GM12878 (cell line): ENCODE results near the gene MCM9.

Experiments
- BCL11A ChIP-seq: IDR thresholded peaks from 2 replicates; pipeline ENCODE4 v1.6.1; 2011; ENCODE audit warnings: low read depth, low read length
- JUNB ChIP-seq: IDR thresholded peaks from 2 replicates; pipeline ENCODE4 v1.6.1; 2016; ENCODE audit warnings: antibody characterized with exemption, mild to moderate bottlenecking
- JUND ChIP-seq: IDR thresholded peaks from 2 replicates; pipeline ENCODE4 v1.6.1; 2012; ENCODE audit warnings: low read depth, mild to moderate bottlenecking, low read length, improper control_type of control experiment, moderate library complexity
- MYC ChIP-seq: IDR thresholded peaks from 2 replicates; pipeline ENCODE4 v1.6.1; 2011; ENCODE audit warnings: mild to moderate bottlenecking, low read length, moderate library complexity, inconsistent platforms; ENCODE audit not compliant: insufficient read depth, insufficient replicate concordance, insufficient read length, severe bottlenecking
- NFIC ChIP-seq: IDR thresholded peaks from 2 replicates; pipeline ENCODE4 v1.6.1; 2012; ENCODE audit warnings: low read depth, mild to moderate bottlenecking, inconsistent platforms, low read length, moderate library complexity
- POLR2AphosphoS2 ChIP-seq: IDR thresholded peaks from 2 replicates; pipeline ENCODE4 v1.6.1; 2011; ENCODE audit warnings: low read depth, mild to moderate bottlenecking, low read length, improper control_type of control experiment, moderate library complexity
- POU2F2 ChIP-seq: IDR thresholded peaks from 3 replicates; pipeline ENCODE4 v1.6.1; 2011; ENCODE audit warnings: low read depth, mild to moderate bottlenecking, low read length, borderline replicate concordance
- RCOR1 ChIP-seq: conservative IDR thresholded peaks from 2 replicates; pipeline ENCODE4 v1.6.1; 2012; ENCODE audit warnings: low read depth, low read length, improper control_type of control experiment
- TBL1XR1 ChIP-seq: IDR thresholded peaks from 2 replicates; pipeline ENCODE4 v1.6.1; 2012; ENCODE audit warnings: low read depth, low read length, improper control_type of control experiment
- TCF7 ChIP-seq: IDR thresholded peaks from 2 replicates; pipeline ENCODE4 v1.6.1; 2014; ENCODE audit warnings: antibody characterized with exemption, borderline replicate concordance
- ZBTB40 ChIP-seq: fragments of 450-650 bp; IDR thresholded peaks from 2 replicates; pipeline ENCODE4 v1.6.1; 2016; ENCODE audit warnings: mild to moderate bottlenecking, moderate library complexity, borderline replicate concordance
- TF ChIP-seq, protein P1 (sequence below), 3 experiments: IDR thresholded peaks in 2 of 3; conservative IDR thresholded peaks in 1 of 3; 2 replicates each; pipeline ENCODE4 v1.5.1; 2011; ENCODE audit warnings: low read depth in 3 of 3, low read length in 3 of 3, mild to moderate bottlenecking in 3 of 3, control low read depth in 2 of 3, moderate library complexity in 2 of 3, inconsistent platforms in 1 of 3, mixed read lengths in 1 of 3; ENCODE audit not compliant: control insufficient read depth in 2 of 3, insufficient read depth in 1 of 3; ENCODE audit errors: extremely low read depth in 1 of 3

DNA sequence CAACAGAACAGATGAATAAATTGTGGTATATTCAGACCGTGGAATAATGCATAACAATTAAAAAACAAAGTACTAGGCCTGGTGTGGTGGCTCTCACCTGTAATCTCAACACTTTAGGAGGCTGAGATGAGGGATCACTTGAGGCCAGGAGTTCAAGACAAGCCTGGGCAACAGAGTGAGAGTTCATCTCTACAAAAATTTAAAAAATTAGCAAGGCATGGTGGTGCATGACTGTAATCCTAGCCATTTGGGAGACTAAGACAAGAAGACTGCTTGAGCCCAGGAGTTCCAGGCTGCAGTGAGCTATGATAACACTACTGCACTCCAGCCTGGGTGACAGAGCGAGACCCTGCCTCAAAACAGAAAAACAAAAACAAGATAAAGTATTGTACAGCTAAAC lies 57.2 kb downstream of the MCM9 start:
- TF ChIP-seq TBL1XR1 (no peak), MYC (no peak), POLR2AphosphoS2 (no peak), ZBTB40 (no peak), NFIC (no peak), BCL11A (no peak), POU2F2 (no peak), JUND (no peak), JUNB (no peak), TCF7 (no peak), RCOR1 (no peak)
- TF ChIP-seq, protein P1, sequence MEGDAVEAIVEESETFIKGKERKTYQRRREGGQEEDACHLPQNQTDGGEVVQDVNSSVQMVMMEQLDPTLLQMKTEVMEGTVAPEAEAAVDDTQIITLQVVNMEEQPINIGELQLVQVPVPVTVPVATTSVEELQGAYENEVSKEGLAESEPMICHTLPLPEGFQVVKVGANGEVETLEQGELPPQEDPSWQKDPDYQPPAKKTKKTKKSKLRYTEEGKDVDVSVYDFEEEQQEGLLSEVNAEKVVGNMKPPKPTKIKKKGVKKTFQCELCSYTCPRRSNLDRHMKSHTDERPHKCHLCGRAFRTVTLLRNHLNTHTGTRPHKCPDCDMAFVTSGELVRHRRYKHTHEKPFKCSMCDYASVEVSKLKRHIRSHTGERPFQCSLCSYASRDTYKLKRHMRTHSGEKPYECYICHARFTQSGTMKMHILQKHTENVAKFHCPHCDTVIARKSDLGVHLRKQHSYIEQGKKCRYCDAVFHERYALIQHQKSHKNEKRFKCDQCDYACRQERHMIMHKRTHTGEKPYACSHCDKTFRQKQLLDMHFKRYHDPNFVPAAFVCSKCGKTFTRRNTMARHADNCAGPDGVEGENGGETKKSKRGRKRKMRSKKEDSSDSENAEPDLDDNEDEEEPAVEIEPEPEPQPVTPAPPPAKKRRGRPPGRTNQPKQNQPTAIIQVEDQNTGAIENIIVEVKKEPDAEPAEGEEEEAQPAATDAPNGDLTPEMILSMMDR (IDR thresholded peaks at IDR 0.05 in 2 of 3, conservative IDR thresholded peaks at IDR 0.05 in 1 of 3; ENCODE audit: control insufficient read depth in 2 of 3, extremely low read depth in 1 of 3, insufficient read depth in 1 of 3, low read depth in 3 of 3, low read length in 3 of 3) = no peak
